Transverse colon (tissue), 3 donors: Measurements from ENCODE around the gene DLGAP1.

Experiments used
- EP300 ChIP-seq: sonication (generic); formaldehyde crosslinking; IDR thresholded peaks from one replicate; pipeline ENCODE4 v1.6.1; 2017; ENCODE audit warnings: antibody characterized with exemption, low read depth
- TF ChIP-seq, protein P1 (sequence below), 5 experiments: fragments of 200-600 bp in 3 of 5; fragments of 450-650 bp in 2 of 5; sonication (generic) in 3 of 5; IDR thresholded peaks; 1 replicate in 2 of 5; 2 replicates in 3 of 5; pipeline ENCODE4 v1.5.1; 2016 to 2017; ENCODE audit warnings: antibody characterized with exemption in 5 of 5, inconsistent platforms in 3 of 5, mild to moderate bottlenecking in 2 of 5, moderate library complexity in 1 of 5

- TF ChIP-seq EP300 = no peak
- TF ChIP-seq, protein P1, sequence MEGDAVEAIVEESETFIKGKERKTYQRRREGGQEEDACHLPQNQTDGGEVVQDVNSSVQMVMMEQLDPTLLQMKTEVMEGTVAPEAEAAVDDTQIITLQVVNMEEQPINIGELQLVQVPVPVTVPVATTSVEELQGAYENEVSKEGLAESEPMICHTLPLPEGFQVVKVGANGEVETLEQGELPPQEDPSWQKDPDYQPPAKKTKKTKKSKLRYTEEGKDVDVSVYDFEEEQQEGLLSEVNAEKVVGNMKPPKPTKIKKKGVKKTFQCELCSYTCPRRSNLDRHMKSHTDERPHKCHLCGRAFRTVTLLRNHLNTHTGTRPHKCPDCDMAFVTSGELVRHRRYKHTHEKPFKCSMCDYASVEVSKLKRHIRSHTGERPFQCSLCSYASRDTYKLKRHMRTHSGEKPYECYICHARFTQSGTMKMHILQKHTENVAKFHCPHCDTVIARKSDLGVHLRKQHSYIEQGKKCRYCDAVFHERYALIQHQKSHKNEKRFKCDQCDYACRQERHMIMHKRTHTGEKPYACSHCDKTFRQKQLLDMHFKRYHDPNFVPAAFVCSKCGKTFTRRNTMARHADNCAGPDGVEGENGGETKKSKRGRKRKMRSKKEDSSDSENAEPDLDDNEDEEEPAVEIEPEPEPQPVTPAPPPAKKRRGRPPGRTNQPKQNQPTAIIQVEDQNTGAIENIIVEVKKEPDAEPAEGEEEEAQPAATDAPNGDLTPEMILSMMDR (IDR thresholded peaks at IDR 0.05) = no peak
Measured at GRCh38 chr18:3716116-3716660, 738.9 kb downstream of the DLGAP1 start.
